Measurements from ENCODE around the gene ZNF618. TPM values are rescaled to one million over a fixed set of nuclear protein-coding genes. Genes with fewer than 3 reads are reported as not detected.

ZNF618 gene
- total RNA-seq, 1 donor from 2014 or later: 7.4 TPM

GRCh38 chr9:114085387-114085789 lies 209.3 kb downstream of the ZNF618 start:
- TF ChIP-seq CTCF (IDR thresholded peaks at IDR 0.05) (no peak), POLR2AphosphoS5 (IDR thresholded peaks at IDR 0.05; ENCODE audit: insufficient read depth in 1 of 2, low read depth in 1 of 2) (no peak), POLR2A (IDR thresholded peaks at IDR 0.05) (no peak)
- no peak for DNase-seq (ENCODE audit: extremely low spot score in 2 of 2)
- intact Hi-C loops (cut with DNase I): no loop called here
- Histone ChIP-seq H3K27ac (no peak overlapping the region), H3K36me3 (no peaks in the 10 kb centered on the region), H3K27me3 (no peaks in the 10 kb centered on the region), H3K9me3 (no peaks in the 10 kb centered on the region), H3K4me1 (peaks cover 11% of the 10 kb centered on the region), H3K4me3 (no peak overlapping the region)

DNA sequence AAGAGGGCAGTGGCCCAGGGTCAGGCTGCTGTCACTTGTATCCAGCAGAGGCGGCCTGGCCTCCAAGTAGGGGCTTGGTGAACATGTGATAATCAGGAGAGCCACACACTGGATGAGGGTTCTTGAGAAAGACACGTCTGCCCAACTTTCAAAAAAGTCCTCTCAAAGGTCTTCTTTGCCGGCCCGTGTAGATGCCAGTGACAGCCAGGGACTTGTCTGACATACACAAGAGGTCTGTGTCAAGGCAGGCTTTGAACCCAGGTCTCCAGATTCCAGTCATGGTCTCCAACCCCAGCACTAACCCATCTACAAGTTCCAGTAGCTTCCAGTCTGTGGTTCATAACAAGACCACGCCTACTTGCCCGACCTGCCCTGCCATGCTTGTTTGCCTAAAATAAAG lies 209.9 kb downstream of the ZNF618 start:
- Histone ChIP-seq H3K36me3 (no peaks in the 10 kb centered on the region), H3K27me3 (no peaks in the 10 kb centered on the region), H3K9me3 (no peaks in the 10 kb centered on the region), H3K27ac (no peak overlapping the region), H3K4me3 (no peak overlapping the region), H3K4me1 (peaks cover 11% of the 10 kb centered on the region)
- intact Hi-C loops (cut with DNase I): no loop called here
- TF ChIP-seq POLR2AphosphoS5 (IDR thresholded peaks at IDR 0.05; ENCODE audit: insufficient read depth in 1 of 2, low read depth in 1 of 2) (no peak), POLR2A (IDR thresholded peaks at IDR 0.05) (no peak), CTCF (IDR thresholded peaks at IDR 0.05) (no peak)
- DNase-seq (ENCODE audit: extremely low spot score in 2 of 2): peak in 1 of 2 donors; percentile 58

DNA sequence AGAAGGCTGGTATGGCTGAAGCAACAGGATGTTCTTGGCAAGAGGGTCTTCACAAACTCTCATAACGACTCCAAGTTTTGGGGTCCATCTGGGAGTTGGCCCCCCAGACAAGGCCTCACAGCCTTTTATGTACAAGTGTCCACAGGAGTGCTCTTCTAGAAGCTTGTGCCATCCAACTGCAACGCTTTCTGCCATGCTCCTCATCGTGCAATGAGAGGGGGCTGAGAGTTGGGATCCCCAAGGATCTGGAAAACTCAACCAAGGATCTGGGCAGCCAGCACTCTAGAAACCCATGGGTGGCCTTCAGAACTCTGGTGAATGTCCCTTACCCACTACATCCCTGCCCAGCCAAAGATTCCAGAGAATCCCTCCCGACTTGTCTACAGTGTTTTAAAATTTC lies 210.5 kb downstream of the ZNF618 start:
- intact Hi-C loops (cut with DNase I): no loop called here
- peak in 1 of 2 donors; percentile 19 for DNase-seq (ENCODE audit: extremely low spot score in 2 of 2)
- Histone ChIP-seq H3K4me1 (peaks cover 11% of the 10 kb centered on the region), H3K4me3 (no peak overlapping the region), H3K27me3 (no peaks in the 10 kb centered on the region), H3K36me3 (no peaks in the 10 kb centered on the region), H3K9me3 (no peaks in the 10 kb centered on the region), H3K27ac (no peak overlapping the region)
- TF ChIP-seq POLR2A (IDR thresholded peaks at IDR 0.05) (no peak), CTCF (IDR thresholded peaks at IDR 0.05) (no peak), POLR2AphosphoS5 (IDR thresholded peaks at IDR 0.05; ENCODE audit: insufficient read depth in 1 of 2, low read depth in 1 of 2) (no peak)

GRCh38 chr9:114087721-114088120 lies 211.6 kb downstream of the ZNF618 start:
- no peak overlapping the region for H3K27ac ChIP-seq
- intact Hi-C loops (cut with DNase I): no loop called here
- no peaks in the 10 kb centered on the region for H3K36me3 ChIP-seq
- H3K9me3 ChIP-seq: no peaks in the 10 kb centered on the region
- DNase-seq (ENCODE audit: extremely low spot score in 2 of 2): peak in 1 of 2 donors; percentile 88
- peaks cover 5% of the 10 kb centered on the region for H3K4me1 ChIP-seq
- TF ChIP-seq CTCF (IDR thresholded peaks at IDR 0.05) (no peak), POLR2AphosphoS5 (IDR thresholded peaks at IDR 0.05; ENCODE audit: insufficient read depth in 1 of 2, low read depth in 1 of 2) (no peak), POLR2A (IDR thresholded peaks at IDR 0.05) (no peak)
- H3K27me3 ChIP-seq: no peaks in the 10 kb centered on the region
- H3K4me3 ChIP-seq: no peak overlapping the region

GRCh38 chr9:114088571-114089170 lies 212.6 kb downstream of the ZNF618 start:
- intact Hi-C loops (cut with DNase I): no loop called here
- no peaks in the 10 kb centered on the region for H3K4me1 ChIP-seq
- H3K27ac ChIP-seq: no peak overlapping the region
- no peaks in the 10 kb centered on the region for H3K9me3 ChIP-seq
- no peak overlapping the region for H3K4me3 ChIP-seq
- H3K36me3 ChIP-seq: no peaks in the 10 kb centered on the region
- DNase-seq (ENCODE audit: extremely low spot score in 2 of 2): peak in 1 of 2 donors; percentile 55
- no peaks in the 10 kb centered on the region for H3K27me3 ChIP-seq
- TF ChIP-seq POLR2AphosphoS5 (IDR thresholded peaks at IDR 0.05; ENCODE audit: insufficient read depth in 1 of 2, low read depth in 1 of 2) (no peak), CTCF (IDR thresholded peaks at IDR 0.05) (no peak), POLR2A (IDR thresholded peaks at IDR 0.05) (no peak)

All from vagina (tissue), 2 donors.